GM18499 (cell line): ENCODE results near the gene SLC22A1.
"Not testable (repeated sequence)": the region's sequence is repeated elsewhere in the genome, so short reads cannot be mapped to it uniquely, and the experiment has no call there.

Experiments used
- ATAC-seq: cut with Tn5 transposase; IDR thresholded peaks from one replicate; pipeline ENCODE4 v1.9.1; 2021; ENCODE audit warnings: moderate number of reproducible peaks; ENCODE audit not compliant: insufficient read depth, unreplicated experiment

SLC22A1 gene

GRCh38 chr6:160118620-160119229 is 2.9 kb upstream of the SLC22A1 start:
- no peak for ATAC-seq

- no peak for ATAC-seq
Observed at GRCh38 chr6:160120087-160120486, 1.5 kb upstream of the SLC22A1 start.

DNA sequence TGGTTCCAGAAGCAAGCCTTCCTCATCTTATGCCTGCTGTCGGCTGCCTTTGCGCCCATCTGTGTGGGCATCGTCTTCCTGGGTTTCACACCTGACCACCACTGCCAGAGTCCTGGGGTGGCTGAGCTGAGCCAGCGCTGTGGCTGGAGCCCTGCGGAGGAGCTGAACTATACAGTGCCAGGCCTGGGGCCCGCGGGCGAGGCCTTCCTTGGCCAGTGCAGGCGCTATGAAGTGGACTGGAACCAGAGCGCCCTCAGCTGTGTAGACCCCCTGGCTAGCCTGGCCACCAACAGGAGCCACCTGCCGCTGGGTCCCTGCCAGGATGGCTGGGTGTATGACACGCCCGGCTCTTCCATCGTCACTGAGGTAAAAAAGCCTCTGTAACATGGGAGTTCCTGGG is 366 bp downstream of the SLC22A1 start:
- ATAC-seq: no peak

GRCh38 chr6:160122744-160123143 is 1.1 kb downstream of the SLC22A1 start:
- ATAC-seq: no peak

GRCh38 chr6:160124007-160124406 is 2.4 kb downstream of the SLC22A1 start:
- ATAC-seq: no peak

- ATAC-seq: no peak
Observed at GRCh38 chr6:160124605-160125004, 3.0 kb downstream of the SLC22A1 start.

GRCh38 chr6:160125105-160125504 is 3.5 kb downstream of the SLC22A1 start:
- ATAC-seq: not testable (repeated sequence)

GRCh38 chr6:160127270-160128124 is 5.9 kb downstream of the SLC22A1 start:
- no peak for ATAC-seq

- no peak for ATAC-seq
Observed at GRCh38 chr6:160128125-160128683, 6.6 kb downstream of the SLC22A1 start.

DNA sequence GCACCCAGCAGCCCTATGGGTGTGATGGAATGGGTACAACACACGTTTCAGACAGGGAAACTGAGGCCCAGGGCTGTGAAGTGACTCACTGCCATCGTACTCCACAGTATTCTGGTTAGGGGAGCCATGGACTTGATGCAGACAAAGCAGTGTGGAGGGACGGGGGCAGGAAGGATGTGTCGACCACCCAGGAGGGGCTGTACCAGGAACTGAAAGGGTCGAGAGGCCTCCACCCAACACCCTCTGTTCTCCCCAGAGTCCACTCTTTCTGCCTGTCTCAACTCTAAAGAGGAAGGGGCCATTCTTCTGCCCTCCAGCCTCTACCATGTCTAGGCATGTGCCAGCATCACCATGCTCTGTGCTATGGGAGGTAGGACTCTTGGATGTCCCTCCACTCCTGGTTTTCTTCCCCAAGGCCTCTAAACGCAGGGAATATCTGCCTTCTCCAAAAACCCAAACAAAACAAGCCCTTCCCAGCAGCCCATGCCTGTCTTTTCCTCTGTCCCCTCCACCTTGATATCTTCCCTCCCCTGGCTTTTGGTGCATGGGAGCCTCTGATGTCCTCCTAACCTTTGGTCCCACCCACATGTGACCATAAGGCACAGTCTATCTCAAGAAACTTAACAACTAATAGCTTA is 7.4 kb downstream of the SLC22A1 start:
- no peak for ATAC-seq

- ATAC-seq: no peak
Observed at GRCh38 chr6:160129881-160130615, 8.4 kb downstream of the SLC22A1 start.

DNA sequence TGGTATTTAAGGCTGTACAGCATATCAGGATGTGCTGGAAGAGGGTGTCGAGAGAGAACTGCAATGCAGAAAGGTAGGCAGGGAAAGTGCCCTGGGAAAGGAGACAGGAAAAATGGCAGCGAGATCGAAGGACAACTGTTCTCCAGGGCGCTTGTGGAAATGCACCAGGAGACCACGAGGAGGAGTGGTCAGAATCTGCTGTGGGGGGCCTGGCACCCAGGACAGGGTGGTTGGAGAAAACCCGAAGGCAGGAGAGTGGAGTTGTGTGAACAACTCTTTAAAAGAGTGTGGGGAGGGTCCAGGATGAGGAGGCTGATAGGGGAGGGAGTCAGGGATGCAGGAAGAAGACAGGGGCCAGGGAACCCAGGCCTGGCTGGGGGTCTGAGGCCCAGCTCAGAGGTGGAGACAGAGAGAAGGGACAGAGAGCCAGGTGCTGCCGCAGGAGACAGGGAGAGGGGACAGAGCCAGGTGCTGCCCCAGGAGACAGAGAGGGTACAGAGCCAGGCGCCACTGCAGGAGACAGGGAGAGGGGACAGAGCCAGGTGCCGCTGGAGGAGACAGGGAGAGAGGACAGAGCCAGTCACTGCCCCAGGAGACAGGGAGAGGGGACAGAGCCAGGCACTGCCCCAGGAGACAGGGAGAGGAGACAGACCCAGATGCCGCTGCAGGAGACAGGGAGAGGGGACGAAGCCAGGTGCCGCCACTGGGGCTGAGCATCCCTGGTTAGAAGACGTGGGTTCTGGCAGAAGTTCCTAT is 9.3 kb downstream of the SLC22A1 start:
- no peak for ATAC-seq

DNA sequence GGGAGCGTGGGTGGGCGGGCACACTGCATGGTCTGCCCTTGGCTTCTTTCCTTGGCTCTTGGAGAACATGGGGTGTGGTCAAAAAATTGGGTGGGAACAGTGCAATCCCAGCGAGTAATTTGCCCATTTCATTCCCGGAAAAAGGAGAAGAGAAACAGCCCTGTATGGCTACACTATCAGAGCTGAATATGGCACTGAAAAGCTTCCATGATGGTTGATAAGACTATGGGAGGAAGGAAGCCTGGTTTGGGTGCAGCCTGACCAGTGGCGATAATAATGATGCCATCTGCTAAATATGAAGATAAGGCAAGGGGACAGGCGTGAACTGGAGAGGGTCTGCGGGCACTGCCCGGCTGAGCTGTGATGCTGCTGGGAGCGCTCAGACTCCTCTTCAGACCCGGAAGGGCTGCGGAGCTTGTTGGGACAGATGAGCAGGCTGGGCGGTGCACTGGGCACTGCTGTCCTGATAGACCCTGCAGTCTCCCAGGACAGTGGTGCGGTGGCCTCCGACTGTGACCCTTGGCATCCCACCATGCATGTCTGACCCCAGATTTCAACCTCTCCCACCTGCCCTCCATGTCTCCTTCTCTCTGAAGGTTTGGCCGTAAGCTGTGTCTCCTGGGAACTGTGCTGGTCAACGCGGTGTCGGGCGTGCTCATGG is 10.2 kb downstream of the SLC22A1 start:
- no peak for ATAC-seq

DNA sequence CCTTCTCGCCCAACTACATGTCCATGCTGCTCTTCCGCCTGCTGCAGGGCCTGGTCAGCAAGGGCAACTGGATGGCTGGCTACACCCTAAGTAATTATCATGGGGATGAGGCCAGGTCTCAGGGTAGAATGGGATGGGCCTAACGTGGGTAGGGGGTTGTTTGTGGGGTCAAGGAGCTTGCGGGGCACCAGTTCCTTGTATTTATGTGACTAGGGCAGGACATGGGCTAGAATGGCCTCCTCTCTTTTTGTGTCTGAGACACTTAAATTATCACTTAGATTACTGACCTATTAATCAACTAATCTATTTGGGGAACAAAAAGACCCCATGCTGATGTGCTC is 10.7 kb downstream of the SLC22A1 start:
- no peak for ATAC-seq

- ATAC-seq: no peak
Observed at GRCh38 chr6:160132776-160133338, 11.2 kb downstream of the SLC22A1 start.

- no peak for ATAC-seq
Observed at GRCh38 chr6:160133441-160134336, 12.1 kb downstream of the SLC22A1 start.

GRCh38 chr6:160134337-160134751 is 12.7 kb downstream of the SLC22A1 start:
- not testable (repeated sequence) for ATAC-seq
